NCI-H1930 (cell line): ENCODE results near the gene CYTH4.

Source experiments
- DNase-seq, 2 experiments: peaks; one replicate each; lab custom pipeline; 2025; lab: John Stamatoyannopoulos, UW

CYTH4 gene

GRCh38 chr22:37349043-37349814, 66.9 kb downstream of the CYTH4 start:
- DNase-seq = no peak

- DNase-seq = no peak
Measured at GRCh38 chr22:37351232-37351631, 68.9 kb downstream of the CYTH4 start.

- DNase-seq = no peak
Measured at GRCh38 chr22:37352481-37352880, 70.2 kb downstream of the CYTH4 start.

GRCh38 chr22:37353839-37354238, 71.5 kb downstream of the CYTH4 start:
- no peak for DNase-seq

DNA sequence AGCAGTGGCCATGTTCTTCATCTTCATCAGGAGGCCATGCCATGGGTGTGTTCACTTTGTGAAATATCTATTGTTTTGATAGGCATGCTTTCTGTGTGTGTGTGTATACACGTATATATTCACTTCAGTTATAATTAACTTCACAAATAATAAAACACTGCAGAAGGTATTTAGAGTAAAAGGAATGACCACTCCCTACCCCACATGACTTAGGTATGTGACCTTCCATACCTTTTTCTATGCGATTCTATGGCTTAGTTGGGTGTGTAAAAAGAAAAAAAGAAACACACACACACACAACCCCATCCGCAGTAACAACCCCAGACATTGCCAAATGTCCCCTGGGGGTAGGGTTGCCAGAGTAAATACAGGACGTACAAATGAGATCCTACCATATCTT, 72.0 kb downstream of the CYTH4 start:
- no peak for DNase-seq

DNA sequence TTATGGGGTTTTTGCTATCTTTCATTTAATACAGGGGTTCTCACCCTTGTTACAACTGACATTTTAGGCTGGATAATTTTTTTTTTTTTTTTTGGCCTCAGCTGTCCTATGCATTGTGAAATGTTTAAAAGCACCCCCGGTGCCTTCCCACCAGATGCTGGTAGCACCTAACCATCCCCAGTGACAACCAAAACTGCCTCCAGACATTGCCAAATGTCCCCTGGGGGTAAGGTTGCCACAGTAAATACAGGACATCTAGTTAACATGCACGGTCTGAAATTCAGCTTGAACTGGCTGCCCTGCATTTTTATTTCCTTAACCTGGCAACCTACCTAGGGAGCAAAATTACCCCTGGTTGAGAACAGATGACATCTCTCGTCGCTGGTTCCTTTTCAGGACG, 72.4 kb downstream of the CYTH4 start:
- DNase-seq = no peak

DNA sequence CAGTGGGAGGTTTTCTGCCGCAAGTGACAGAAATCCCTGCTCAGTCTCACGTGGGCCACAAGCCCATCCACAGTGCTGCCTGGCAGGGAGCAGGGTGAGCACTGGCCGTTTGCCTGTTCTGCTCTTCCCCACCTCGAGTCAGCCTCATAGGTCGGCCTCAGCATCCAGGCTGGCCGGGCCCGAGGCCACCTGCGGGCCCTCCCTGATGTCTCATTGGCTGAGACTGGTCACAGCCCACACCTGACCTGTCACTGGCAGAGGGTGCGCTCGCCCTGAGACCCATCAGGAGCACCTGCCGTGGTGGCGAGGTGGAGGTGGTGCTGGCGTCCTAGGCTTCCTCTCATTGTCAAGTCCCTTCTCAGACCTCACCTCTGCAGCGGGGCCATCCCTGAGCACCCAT, 72.9 kb downstream of the CYTH4 start:
- DNase-seq = no peak

- DNase-seq = no peak
Measured at GRCh38 chr22:37356922-37357321, 74.6 kb downstream of the CYTH4 start.

GRCh38 chr22:37357446-37358075, 75.3 kb downstream of the CYTH4 start:
- DNase-seq = no peak

GRCh38 chr22:37358386-37358785, 76.1 kb downstream of the CYTH4 start:
- no peak for DNase-seq

- DNase-seq = no peak
Measured at GRCh38 chr22:37358917-37359316, 76.6 kb downstream of the CYTH4 start.

DNA sequence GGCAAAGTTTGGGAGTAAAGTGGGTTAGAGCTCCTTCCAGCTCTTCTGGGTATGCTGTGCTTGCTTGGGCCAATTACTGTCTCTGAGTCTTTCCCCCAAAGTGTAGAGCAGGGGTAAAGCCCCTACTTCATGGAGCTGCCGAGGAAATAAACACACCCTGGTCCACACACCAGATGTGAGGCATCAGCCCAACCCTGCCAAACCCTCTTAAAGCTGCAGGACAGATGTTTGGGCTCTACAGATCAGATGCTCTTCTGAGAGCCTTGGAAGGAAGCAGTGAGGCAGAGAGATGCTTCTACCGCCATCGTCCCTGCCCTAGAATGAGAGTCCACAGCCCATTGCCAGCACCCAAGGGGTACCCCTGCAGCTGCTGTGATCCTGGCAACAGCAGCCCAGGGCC, 80.3 kb downstream of the CYTH4 start:
- DNase-seq = no peak

GRCh38 chr22:37363261-37363992, 81.1 kb downstream of the CYTH4 start:
- no peak for DNase-seq
